ENCODE data around the gene PIGQ. TPM values are rescaled to one million over a fixed set of nuclear protein-coding genes. Genes with fewer than 3 reads are reported as not detected.

Gene PIGQ
- total RNA-seq, 2 donors from 2014 or later = 20.8 to 21.0 TPM

- H3K27ac ChIP-seq = peak overlapping the region in 1 of 2 donors; percentile 97
- no peaks in the 10 kb centered on the region for H3K9me3 ChIP-seq
- H3K4me1 ChIP-seq = peaks cover 0 to 52% of the 10 kb centered on the region in 2 donors
- H3K36me3 ChIP-seq = no peaks in the 10 kb centered on the region
- TF ChIP-seq CTCF (IDR thresholded peaks at IDR 0.05) = no peak
- no peaks in the 10 kb centered on the region for H3K27me3 ChIP-seq
- no peak for DNase-seq (ENCODE audit: low spot score)
- peak overlapping the region in 1 of 2 donors; percentile 77 for H3K4me3 ChIP-seq
Measured at GRCh38 chr16:586645-587590, 17.1 kb downstream of the PIGQ start.

DNA sequence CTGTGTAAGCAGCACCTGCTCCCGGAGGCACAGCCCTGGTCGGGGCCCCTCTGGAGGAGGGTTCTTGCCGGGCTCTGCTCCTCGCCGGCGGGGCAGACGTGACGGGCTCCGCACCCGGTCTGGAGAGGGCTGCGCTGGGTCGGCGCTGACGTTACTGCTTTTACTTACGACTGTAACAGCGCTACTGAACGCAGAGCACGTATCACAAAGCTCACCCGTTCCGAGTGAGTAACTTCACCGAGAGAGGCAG lies 18.8 kb downstream of the PIGQ start:
- Histone ChIP-seq H3K4me3 (peak overlapping the region; percentile 77 to 83), H3K27ac (peak overlapping the region; percentile 96 to 97), H3K27me3 (no peaks in the 10 kb centered on the region), H3K36me3 (no peaks in the 10 kb centered on the region), H3K9me3 (no peaks in the 10 kb centered on the region), H3K4me1 (peaks cover 0 to 59% of the 10 kb centered on the region in 2 donors)
- peak; percentile 63 for DNase-seq (ENCODE audit: low spot score)
- no peak for TF ChIP-seq CTCF (IDR thresholded peaks at IDR 0.05)

DNA sequence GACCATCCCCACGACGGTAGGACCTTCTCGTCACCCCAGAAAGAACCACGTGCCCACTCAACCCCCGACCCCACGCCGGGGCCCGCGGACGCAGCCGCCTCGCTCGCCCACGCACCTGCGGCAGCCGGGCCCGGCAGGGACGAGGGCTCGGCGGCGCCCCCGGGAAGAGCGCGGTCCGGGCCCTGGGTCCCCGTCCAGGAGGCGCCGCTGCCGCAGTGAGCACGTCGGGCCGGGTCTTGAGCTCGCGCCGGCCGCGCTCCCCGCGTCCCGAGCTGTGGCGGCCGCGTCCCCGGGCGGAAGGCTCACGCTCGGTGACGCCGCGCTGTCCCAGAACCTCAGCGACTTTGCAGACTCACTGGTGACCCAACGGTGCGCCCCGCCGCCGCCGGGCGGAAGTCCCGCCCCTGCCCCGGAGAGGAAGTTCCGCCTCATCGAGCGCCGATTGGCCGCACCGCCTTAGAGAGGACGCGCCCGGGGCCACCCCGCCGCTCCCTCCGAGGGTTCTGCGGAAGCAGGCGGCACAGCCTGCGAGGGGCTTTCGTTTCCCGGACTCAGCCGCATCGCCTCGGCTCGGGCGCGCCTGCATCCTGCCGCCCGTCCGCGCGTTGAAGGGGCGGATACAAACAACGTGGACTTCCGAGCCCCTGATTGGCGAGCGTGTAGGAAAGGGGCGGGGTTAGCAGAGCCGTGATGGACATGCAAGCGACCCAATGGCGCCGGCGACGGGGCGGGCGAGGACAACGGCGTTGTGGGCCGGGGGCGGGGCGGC lies 19.3 kb downstream of the PIGQ start:
- peak; percentile 98 for DNase-seq (ENCODE audit: low spot score)
- H3K4me1 ChIP-seq = peaks cover 0 to 54% of the 10 kb centered on the region in 2 donors
- no peaks in the 10 kb centered on the region for H3K36me3 ChIP-seq
- no peaks in the 10 kb centered on the region for H3K27me3 ChIP-seq
- H3K4me3 ChIP-seq = peak overlapping the region; percentile 77 to 83
- no peak for TF ChIP-seq CTCF (IDR thresholded peaks at IDR 0.05)
- peak overlapping the region; percentile 96 to 97 for H3K27ac ChIP-seq
- no peaks in the 10 kb centered on the region for H3K9me3 ChIP-seq

- H3K36me3 ChIP-seq = no peaks in the 10 kb centered on the region
- no peak for TF ChIP-seq CTCF (IDR thresholded peaks at IDR 0.05)
- H3K4me1 ChIP-seq = peaks cover 0 to 50% of the 10 kb centered on the region in 2 donors
Measured at GRCh38 chr16:589658-590187, 20.0 kb downstream of the PIGQ start, which contains the start of gene RAB40C. Gene RAB40C (plus strand): TSS chr16:590066. CDS start chr16:590292, 226 bp downstream.

GRCh38 chr16:590188-590814 lies 20.5 kb downstream of the PIGQ start:
- no peak for DNase-seq (ENCODE audit: low spot score)
- Histone ChIP-seq H3K27ac (peak overlapping the region; percentile 79 to 86), H3K9me3 (no peaks in the 10 kb centered on the region), H3K27me3 (no peaks in the 10 kb centered on the region), H3K36me3 (no peaks in the 10 kb centered on the region), H3K4me3 (peak overlapping the region; percentile 78 to 92), H3K4me1 (peaks cover 0 to 50% of the 10 kb centered on the region in 2 donors)
- no peak for TF ChIP-seq CTCF (IDR thresholded peaks at IDR 0.05)

More at GRCh38 chr16:589658-590187, 20.0 kb downstream of the PIGQ start, which contains the start of gene RAB40C:
- peak within 1 kb of the TSS; percentile 96 to 97 for H3K27ac ChIP-seq
- H3K4me3 ChIP-seq = peak within 1 kb of the TSS; percentile 78 to 92
- H3K9me3 ChIP-seq = no peaks in the 10 kb centered on the region
- peak; percentile 100 for DNase-seq (ENCODE audit: low spot score)
- no peaks in the 10 kb centered on the region for H3K27me3 ChIP-seq

Data from right atrium auricular region (tissue), 2 donors.